ENCODE measurements around the gene CITED1. TPM values are rescaled to one million over a fixed set of nuclear protein-coding genes. Genes with fewer than 3 reads are reported as not detected.

CITED1 gene
- total RNA-seq, 1 experiment from 2014 or later, result 1.1 TPM

DNA sequence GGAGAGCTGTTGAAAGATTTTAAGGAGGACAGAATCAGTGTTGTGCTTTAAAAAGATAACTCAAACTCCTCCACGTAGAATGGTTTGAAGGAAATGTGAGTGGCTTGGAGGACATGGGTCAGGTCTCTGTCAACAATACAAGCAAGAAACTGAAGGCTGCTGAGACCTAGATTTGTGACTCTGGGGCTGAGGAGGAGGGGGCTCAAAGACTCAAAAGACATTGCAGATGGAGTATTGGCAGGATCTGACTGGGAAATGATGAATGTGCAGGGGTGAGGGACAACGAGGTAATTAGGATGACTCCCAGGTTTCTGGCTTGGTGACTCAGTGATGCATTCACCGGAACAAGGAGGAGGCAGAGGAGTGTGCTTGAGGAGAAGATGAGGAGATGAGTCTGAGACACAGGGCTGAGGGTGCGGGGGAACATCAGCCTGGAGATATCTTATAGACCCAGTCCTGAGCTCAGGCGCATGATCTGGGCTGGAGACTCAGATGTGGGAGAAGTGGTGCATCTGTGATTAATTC, 25.3 kb downstream of the CITED1 start:
- no peaks in the 10 kb centered on the region for H4K20me1 ChIP-seq (ENCODE audit: control insufficient read depth, insufficient read depth, insufficient read length)
- peaks cover 11 to 13% of the 10 kb centered on the region in 2 experiments for H3K4me1 Mint-ChIP-seq
- H3K27me3 ChIP-seq (ENCODE audit: insufficient read depth, low read length), result no peaks in the 10 kb centered on the region
- no peak overlapping the region for H4K5ac ChIP-seq (ENCODE audit: insufficient read length, low read depth, low read length)
- H2BK15ac ChIP-seq (ENCODE audit: low read depth, low read length), result no peak overlapping the region
- H3K14ac ChIP-seq (ENCODE audit: insufficient read depth, low read length), result no peak overlapping the region
- no peak overlapping the region for H3K4me2 ChIP-seq (ENCODE audit: insufficient read depth, insufficient read length, low read length)
- H3K23me2 ChIP-seq (ENCODE audit: insufficient read length, low read depth, low read length, poor library complexity, severe bottlenecking), result no peaks in the 10 kb centered on the region
- peaks cover 37 to 38% of the 10 kb centered on the region in 2 experiments for H3K9me3 Mint-ChIP-seq
- H3K56ac ChIP-seq (ENCODE audit: insufficient read length, low read depth, low read length), result no peak overlapping the region
- H3T11ph ChIP-seq (ENCODE audit: low read length), result no peak overlapping the region
- no peak overlapping the region for H3K4ac ChIP-seq (ENCODE audit: low read depth, low read length)
- H3K27ac Mint-ChIP-seq, result no peak overlapping the region
- H2BK12ac ChIP-seq (ENCODE audit: insufficient read length, low read depth, low read length), result no peak overlapping the region
- H3K27me3 Mint-ChIP-seq (ENCODE audit: low read depth), result no peaks in the 10 kb centered on the region; the same call in 1 of the 2 replicates
- H2AK5ac ChIP-seq (ENCODE audit: insufficient read length, low read length), result no peak overlapping the region
- no peaks in the 10 kb centered on the region for H3K79me1 ChIP-seq (ENCODE audit: insufficient read depth, low read depth, low read length, poor library complexity, severe bottlenecking)
- H4K91ac ChIP-seq (ENCODE audit: insufficient read length, low read depth, low read length), result no peak overlapping the region
- H3K4me3 Mint-ChIP-seq, result no peak overlapping the region; a peak in 1 of 5 replicates
- no peak overlapping the region for H3K23ac ChIP-seq (ENCODE audit: insufficient read length, low read depth, low read length)
- H3K36me3 Mint-ChIP-seq (ENCODE audit: insufficient read depth in 1 of 3, low read depth in 3 of 3), result peaks cover 8 to 12% (median 9%) of the 10 kb centered on the region in 3 experiments
- H3K9me3 ChIP-seq (ENCODE audit: control insufficient read depth, low read depth, low read length), result no peaks in the 10 kb centered on the region
- 0 out of 2 replicates have a peak, but pooled peaks cover 2% of the 10 kb centered on the region for H3K4me1 ChIP-seq (ENCODE audit: insufficient read depth, low read length)
- no peak overlapping the region for H2BK20ac ChIP-seq (ENCODE audit: low read depth, low read length, poor library complexity, severe bottlenecking)
- H2AFZ ChIP-seq (ENCODE audit: low read length), result no peak overlapping the region
- no peak overlapping the region for H3K9ac ChIP-seq (ENCODE audit: extremely low read depth, insufficient read length, low read length)
- H4K8ac ChIP-seq (replicated peaks; ENCODE audit: insufficient read length, low read depth, low read length), result no peak overlapping the region
- peaks cover 4% of the 10 kb centered on the region; the same call in 1 of the 2 replicates for H3K79me2 ChIP-seq (ENCODE audit: insufficient read depth, low read length)
- TF ChIP-seq, protein P1, sequence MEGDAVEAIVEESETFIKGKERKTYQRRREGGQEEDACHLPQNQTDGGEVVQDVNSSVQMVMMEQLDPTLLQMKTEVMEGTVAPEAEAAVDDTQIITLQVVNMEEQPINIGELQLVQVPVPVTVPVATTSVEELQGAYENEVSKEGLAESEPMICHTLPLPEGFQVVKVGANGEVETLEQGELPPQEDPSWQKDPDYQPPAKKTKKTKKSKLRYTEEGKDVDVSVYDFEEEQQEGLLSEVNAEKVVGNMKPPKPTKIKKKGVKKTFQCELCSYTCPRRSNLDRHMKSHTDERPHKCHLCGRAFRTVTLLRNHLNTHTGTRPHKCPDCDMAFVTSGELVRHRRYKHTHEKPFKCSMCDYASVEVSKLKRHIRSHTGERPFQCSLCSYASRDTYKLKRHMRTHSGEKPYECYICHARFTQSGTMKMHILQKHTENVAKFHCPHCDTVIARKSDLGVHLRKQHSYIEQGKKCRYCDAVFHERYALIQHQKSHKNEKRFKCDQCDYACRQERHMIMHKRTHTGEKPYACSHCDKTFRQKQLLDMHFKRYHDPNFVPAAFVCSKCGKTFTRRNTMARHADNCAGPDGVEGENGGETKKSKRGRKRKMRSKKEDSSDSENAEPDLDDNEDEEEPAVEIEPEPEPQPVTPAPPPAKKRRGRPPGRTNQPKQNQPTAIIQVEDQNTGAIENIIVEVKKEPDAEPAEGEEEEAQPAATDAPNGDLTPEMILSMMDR (conservative IDR thresholded peaks at IDR 0.05), result no peak
- whole genome bisulfite sequencing (ENCODE audit: extremely low coverage, insufficient read length, low lambda C conversion rate), result no CpG with 5 or more reads among the region's 5 CpGs
- H3K27ac ChIP-seq (ENCODE audit: insufficient read length, low read depth, low read length), result no peak overlapping the region
- H2BK5ac ChIP-seq (ENCODE audit: insufficient read length, low read length), result no peak overlapping the region
- DNase-seq, result no peak
- no peak overlapping the region for H3K18ac ChIP-seq (ENCODE audit: insufficient read length, low read depth, low read length)
- no peak overlapping the region for H2BK120ac ChIP-seq (ENCODE audit: low read depth, low read length, poor library complexity, severe bottlenecking)
